H9 (cell line): ENCODE results near the gene HES3. TPM values are rescaled to one million over a fixed set of nuclear protein-coding genes. Genes with fewer than 3 reads are reported as not detected.

ENCODE experiments used
- DNase-seq: peaks from one replicate; pipeline ENCODE4 v3.0.0-alpha.2; 2017
- H2AFZ ChIP-seq: one replicate; pipeline ENCODE4 v1.6.1; 2013; ENCODE audit warnings: mild to moderate bottlenecking, low read length, control low read depth, moderate library complexity
- H2AK5ac ChIP-seq: 2 replicates; pipeline ENCODE4 v1.6.1; 2013; ENCODE audit warnings: low read length, control low read depth, mixed read lengths; ENCODE audit not compliant: insufficient read length
- H2BK120ac ChIP-seq: one replicate; pipeline ENCODE4 v1.6.1; 2013; ENCODE audit warnings: low read depth, mild to moderate bottlenecking, low read length, control low read depth, inconsistent platforms; ENCODE audit not compliant: poor library complexity, severe bottlenecking
- H2BK12ac ChIP-seq: 2 replicates; pipeline ENCODE4 v1.6.1; 2013; ENCODE audit warnings: low read length, control low read depth, mixed read lengths, low read depth; ENCODE audit not compliant: insufficient read length
- H2BK15ac ChIP-seq: 2 replicates; pipeline ENCODE4 v1.6.1; 2013; ENCODE audit warnings: low read depth, low read length, control low read depth
- H2BK20ac ChIP-seq: one replicate; pipeline ENCODE4 v1.6.1; 2013; ENCODE audit warnings: low read depth, mild to moderate bottlenecking, low read length, control low read depth, inconsistent platforms; ENCODE audit not compliant: poor library complexity, severe bottlenecking
- H2BK5ac ChIP-seq: 2 replicates; pipeline ENCODE4 v1.6.1; 2013; ENCODE audit warnings: low read length, control low read depth, mixed read lengths; ENCODE audit not compliant: insufficient read length
- H3K14ac ChIP-seq: 2 replicates; pipeline ENCODE4 v1.6.1; 2013; ENCODE audit warnings: low read length, control low read depth; ENCODE audit not compliant: insufficient read depth
- H3K18ac ChIP-seq: 2 replicates; pipeline ENCODE4 v1.6.1; 2013; ENCODE audit warnings: low read depth, mild to moderate bottlenecking, mixed read lengths, low read length, control low read depth; ENCODE audit not compliant: insufficient read length
- H3K23ac ChIP-seq: 2 replicates; pipeline ENCODE4 v1.6.1; 2013; ENCODE audit warnings: low read length, control low read depth, mixed read lengths, low read depth; ENCODE audit not compliant: insufficient read length
- H3K23me2 ChIP-seq: 2 replicates; pipeline ENCODE4 v1.6.1; 2013; ENCODE audit warnings: low read depth, mild to moderate bottlenecking, mixed read lengths, low read length, control low read depth; ENCODE audit not compliant: insufficient read length, poor library complexity, severe bottlenecking
- H3K27ac ChIP-seq: 2 replicates; pipeline ENCODE4 v1.5.1; 2013; ENCODE audit warnings: low read length, control low read depth, mixed read lengths, low read depth; ENCODE audit not compliant: insufficient read length
- H3K27me3 ChIP-seq: 2 replicates; pipeline ENCODE4 v1.6.1; 2013; ENCODE audit warnings: low read length, control low read depth, inconsistent platforms; ENCODE audit not compliant: insufficient read depth
- H3K4ac ChIP-seq: 2 replicates; pipeline ENCODE4 v1.6.1; 2013; ENCODE audit warnings: low read depth, mild to moderate bottlenecking, control low read depth, inconsistent platforms, low read length, moderate library complexity
- H3K4me1 ChIP-seq: 2 replicates; pipeline ENCODE4 v1.6.1; 2013; ENCODE audit warnings: low read length, control low read depth, inconsistent platforms; ENCODE audit not compliant: insufficient read depth
- H3K4me2 ChIP-seq: 2 replicates; pipeline ENCODE4 v1.6.1; 2013; ENCODE audit warnings: low read length, control low read depth, mixed read lengths; ENCODE audit not compliant: insufficient read length, insufficient read depth
- H3K56ac ChIP-seq: 2 replicates; pipeline ENCODE4 v1.6.1; 2013; ENCODE audit warnings: low read depth, mild to moderate bottlenecking, mixed read lengths, low read length, control low read depth; ENCODE audit not compliant: insufficient read length
- H3K79me1 ChIP-seq: 2 replicates; pipeline ENCODE4 v1.6.1; 2013; ENCODE audit warnings: low read depth, mild to moderate bottlenecking, moderate library complexity, low read length, control low read depth, inconsistent platforms; ENCODE audit not compliant: insufficient read depth, poor library complexity, severe bottlenecking
- H3K79me2 ChIP-seq: 2 replicates; pipeline ENCODE4 v1.6.1; 2013; ENCODE audit warnings: low read length, control low read depth, inconsistent platforms; ENCODE audit not compliant: insufficient read depth
- H3K9ac ChIP-seq: 2 replicates; pipeline ENCODE4 v1.6.1; 2013; ENCODE audit warnings: low read length, control low read depth, mixed read lengths; ENCODE audit not compliant: insufficient read length; ENCODE audit errors: extremely low read depth
- H3K9me3 ChIP-seq: one replicate; pipeline ENCODE4 v1.6.1; 2013; ENCODE audit warnings: low read depth, low read length, inconsistent platforms; ENCODE audit not compliant: control insufficient read depth
- H3T11ph ChIP-seq: one replicate; pipeline ENCODE4 v1.6.1; 2013; ENCODE audit warnings: mild to moderate bottlenecking, low read length, control low read depth, inconsistent platforms
- H4K20me1 ChIP-seq: one replicate; pipeline ENCODE4 v1.6.1; 2013; ENCODE audit not compliant: control insufficient read depth, insufficient read length, insufficient read depth
- H4K5ac ChIP-seq: 2 replicates; pipeline ENCODE4 v1.6.1; 2013; ENCODE audit warnings: low read depth, mild to moderate bottlenecking, mixed read lengths, low read length, control low read depth; ENCODE audit not compliant: insufficient read length
- H4K8ac ChIP-seq: replicated peaks from 2 replicates; pipeline ENCODE4 v1.6.1; 2013; ENCODE audit warnings: low read length, control low read depth, mixed read lengths, low read depth; ENCODE audit not compliant: insufficient read length
- H4K91ac ChIP-seq: 2 replicates; pipeline ENCODE4 v1.6.1; 2013; ENCODE audit warnings: low read depth, mild to moderate bottlenecking, moderate library complexity, mixed read lengths, low read length, control low read depth; ENCODE audit not compliant: insufficient read length
- H3K27ac Mint-ChIP-seq, 3 experiments: 2 replicates in 2 of 3; 3 replicates in 1 of 3; pipeline ENCODE4 v1.8.0; 2020 to 2021; ENCODE audit warnings: mixed read lengths in 3 of 3, mild to moderate bottlenecking in 1 of 3, moderate library complexity in 1 of 3
- H3K27me3 Mint-ChIP-seq: 2 replicates; pipeline ENCODE4 v1.8.0; 2021; ENCODE audit warnings: low read depth, mild to moderate bottlenecking, moderate library complexity, mixed read lengths
- H3K36me3 Mint-ChIP-seq, 3 experiments: 2 replicates in 2 of 3; 3 replicates in 1 of 3; pipeline ENCODE4 v1.8.0; 2020 to 2021; ENCODE audit warnings: low read depth in 3 of 3, mixed read lengths in 3 of 3; ENCODE audit not compliant: insufficient read depth in 1 of 3
- H3K4me1 Mint-ChIP-seq, 2 experiments: 2 replicates each; pipeline ENCODE4 v1.8.0; 2020; ENCODE audit warnings: mixed read lengths in 2 of 2
- H3K4me3 Mint-ChIP-seq, 2 experiments: 2 replicates in 1 of 2; 3 replicates in 1 of 2; pipeline ENCODE4 v1.8.0; 2020 to 2021; ENCODE audit warnings: mild to moderate bottlenecking in 2 of 2, mixed read lengths in 2 of 2, moderate library complexity in 1 of 2
- H3K9me3 Mint-ChIP-seq, 2 experiments: 2 replicates in 1 of 2; 3 replicates in 1 of 2; pipeline ENCODE4 v1.8.0; 2020; ENCODE audit warnings: mild to moderate bottlenecking in 2 of 2, mixed read lengths in 2 of 2, moderate library complexity in 1 of 2
- CTCF ChIP-seq: fragments of 200-600 bp; sonication (generic); conservative IDR thresholded peaks from 3 replicates; pipeline ENCODE4 v1.8.0; 2021; ENCODE audit warnings: antibody characterized with exemption, mild to moderate bottlenecking
- WGBS: extraction: QIAGEN DNeasy Blood & Tissue Kit; methylation state at CpG from one replicate; pipeline ENCODE4 v1.1.7; 2013; ENCODE audit warnings: missing lambda C conversion rate, low lambda C conversion rate, mixed read lengths; ENCODE audit not compliant: insufficient read length; ENCODE audit errors: extremely low coverage; 5-methylcytosine and 5-hydroxymethylcytosine counted together
- total RNA-seq: library from RNA; stranded (reverse); gene quantifications from 2 replicates; pipeline ENCODE4 v1.2.1, GENCODE V29; 2021

The HES3 gene
- total RNA-seq, 1 experiment from 2014 or later, result 89.9 TPM

DNA sequence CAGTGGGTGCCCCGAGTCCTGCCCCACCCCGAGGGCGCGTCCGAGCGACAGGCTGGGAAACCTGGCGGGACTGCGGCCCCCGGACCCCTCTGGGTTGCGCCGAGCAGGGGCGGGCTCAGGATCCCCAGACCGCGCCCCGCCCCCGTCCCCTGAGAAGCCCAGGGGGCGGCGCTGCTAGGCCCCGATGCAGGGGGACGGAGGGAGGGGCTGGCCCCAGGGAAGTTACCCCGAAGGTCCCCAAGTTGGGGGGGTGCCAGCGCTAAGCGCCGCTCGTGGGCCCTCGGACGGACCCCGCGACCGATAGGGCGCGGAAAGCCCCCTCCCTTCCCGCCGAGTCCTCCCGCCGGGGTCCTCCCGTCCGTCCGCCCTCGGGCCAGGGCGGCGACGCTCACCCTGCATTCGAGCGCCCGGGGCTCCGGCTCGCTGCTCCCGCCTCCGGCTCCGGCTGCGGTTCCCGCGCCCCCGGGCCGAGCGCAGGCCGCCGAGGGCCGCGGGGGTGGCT, 16.5 kb downstream of the HES3 start:
- H3K23me2 ChIP-seq, result peaks cover 4% of the 10 kb centered on the region
- H2BK120ac ChIP-seq, result no peak overlapping the region
- peaks cover 7% of the 10 kb centered on the region; the same call in 1 of the 2 replicates for H3K27me3 ChIP-seq
- peaks cover 0 to 4% (median 0%) of the 10 kb centered on the region in 3 experiments; a peak in 3 of 7 replicates for H3K36me3 Mint-ChIP-seq
- H2BK5ac ChIP-seq, result no peak overlapping the region
- H3K23ac ChIP-seq, result no peak overlapping the region
- no peak overlapping the region for H4K5ac ChIP-seq
- H3K56ac ChIP-seq, result no peak overlapping the region
- H2BK12ac ChIP-seq, result no peak overlapping the region
- H3K4me2 ChIP-seq, result peak overlapping the region; percentile 31
- no peak for DNase-seq
- no peak overlapping the region for H3K27ac ChIP-seq
- H3K27ac Mint-ChIP-seq, result no peak overlapping the region
- H2AFZ ChIP-seq, result no peak overlapping the region
- no peak overlapping the region for H3K4ac ChIP-seq
- no peak overlapping the region for H4K91ac ChIP-seq
- no peak overlapping the region for H4K8ac ChIP-seq
- no peaks in the 10 kb centered on the region for H3K79me1 ChIP-seq
- H3K18ac ChIP-seq, result no peak overlapping the region
- no peak overlapping the region for H3T11ph ChIP-seq
- no peaks in the 10 kb centered on the region for H3K79me2 ChIP-seq
- no peaks in the 10 kb centered on the region for H4K20me1 ChIP-seq
- no peak overlapping the region for H2BK20ac ChIP-seq
- no CpG with 5 or more reads among the region's 61 CpGs for WGBS
- H3K14ac ChIP-seq, result no peak overlapping the region
- peaks cover 4 to 11% of the 10 kb centered on the region in 2 experiments; a peak in 3 of 4 replicates for H3K4me1 Mint-ChIP-seq
- H3K4me3 Mint-ChIP-seq, result peak overlapping the region; percentile 48 to 76; a peak in 3 of 5 replicates
- H3K9me3 Mint-ChIP-seq, result no peaks in the 10 kb centered on the region
- no peak overlapping the region for H2AK5ac ChIP-seq
- H3K27me3 Mint-ChIP-seq, result peaks cover 44% of the 10 kb centered on the region
- H3K4me1 ChIP-seq, result no peaks in the 10 kb centered on the region
- no peak overlapping the region for H3K9ac ChIP-seq
- H3K9me3 ChIP-seq, result no peaks in the 10 kb centered on the region
- H2BK15ac ChIP-seq, result no peak overlapping the region
- TF ChIP-seq CTCF, result no peak
